ENCODE results near the gene TGM4.
A peak's percentile ranks its signal among the peaks of the same experiment; 100 is the strongest.

TGM4 gene

GRCh38 chr3:44906997-44907396, 32.6 kb downstream of the TGM4 start:
- ChIA-PET POLR2A (ENCODE audit: low non-redundant PET) (no interaction called here), CTCF (interaction anchor here (0.6 kb wide), 1 partner anchor 584 kb away, joined by 3 read pairs; no protein-coding TSS in a partner anchor)

GRCh38 chr3:44907612-44908011, 33.2 kb downstream of the TGM4 start:
- POLR2A ChIA-PET (ENCODE audit: low non-redundant PET): interaction anchor here (0.5 kb wide), 1 partner anchor 10 kb away, joined by 3 read pairs; no protein-coding TSS in a partner anchor
- no peak for DNase-seq (ENCODE audit: low spot score)
- no peak for TF ChIP-seq CTCF (conservative IDR thresholded peaks at IDR 0.05; ENCODE audit: low read depth)
- CTCF ChIA-PET: interaction anchor here (0.6 kb wide), 1 partner anchor 585 kb away, joined by 3 read pairs; no protein-coding TSS in a partner anchor
- H3K27ac ChIP-seq: peak overlapping the region; percentile 39

More at GRCh38 chr3:44906997-44907396, 32.6 kb downstream of the TGM4 start:
- DNase-seq (ENCODE audit: low spot score): peak; percentile 63
- H3K27ac ChIP-seq: peak overlapping the region; percentile 39
- no peak for TF ChIP-seq CTCF (conservative IDR thresholded peaks at IDR 0.05; ENCODE audit: low read depth)

- no peak for DNase-seq (ENCODE audit: low spot score)
- no peak overlapping the region for H3K27ac ChIP-seq
- TF ChIP-seq CTCF (conservative IDR thresholded peaks at IDR 0.05; ENCODE audit: low read depth): no peak
- POLR2A ChIA-PET (ENCODE audit: low non-redundant PET): no interaction called here
- CTCF ChIA-PET: no interaction called here
Measured at GRCh38 chr3:44909063-44909462, 34.7 kb downstream of the TGM4 start.

GRCh38 chr3:44910693-44911092, 36.3 kb downstream of the TGM4 start:
- CTCF ChIA-PET: no interaction called here
- TF ChIP-seq CTCF (conservative IDR thresholded peaks at IDR 0.05; ENCODE audit: low read depth): no peak
- no peak overlapping the region for H3K27ac ChIP-seq
- POLR2A ChIA-PET (ENCODE audit: low non-redundant PET): no interaction called here
- DNase-seq (ENCODE audit: low spot score): no peak

- DNase-seq (ENCODE audit: low spot score): peak; percentile 67
- peak; percentile 75 for TF ChIP-seq CTCF (conservative IDR thresholded peaks at IDR 0.05; ENCODE audit: low read depth)
- CTCF ChIA-PET: interaction anchor here (0.6 to 0.7 kb wide), 5 partner anchors 20 to 565 kb away, joined by 3 to 4 read pairs (median 3); no protein-coding TSS in a partner anchor
- POLR2A ChIA-PET (ENCODE audit: low non-redundant PET): no interaction called here
- no peak overlapping the region for H3K27ac ChIP-seq
Measured at GRCh38 chr3:44913868-44914468, 39.6 kb downstream of the TGM4 start.

- no peak for TF ChIP-seq CTCF (conservative IDR thresholded peaks at IDR 0.05; ENCODE audit: low read depth)
- peak; percentile 34 for DNase-seq (ENCODE audit: low spot score)
- CTCF ChIA-PET: interaction anchor here (0.6 to 0.7 kb wide), 3 partner anchors 13 to 1057 kb away, joined by 3 read pairs; no protein-coding TSS in a partner anchor
- POLR2A ChIA-PET (ENCODE audit: low non-redundant PET): no interaction called here
- no peak overlapping the region for H3K27ac ChIP-seq
Measured at GRCh38 chr3:44914936-44915335, 40.5 kb downstream of the TGM4 start.
